GM20000 (cell line): ENCODE measurements around the gene NME7.
A peak's percentile ranks its signal among the peaks of the same experiment; 100 is the strongest.

Experiments
- DNase-seq: peaks from one replicate; pipeline ENCODE4 v3.0.0; 2012; ENCODE audit warnings: low spot score
- TF ChIP-seq, protein P1 (sequence below): IDR thresholded peaks from 2 replicates; pipeline ENCODE4 v1.5.1; 2012; ENCODE audit warnings: mild to moderate bottlenecking, control low read depth; ENCODE audit errors: extremely low read depth, missing control alignments

The NME7 gene

DNA sequence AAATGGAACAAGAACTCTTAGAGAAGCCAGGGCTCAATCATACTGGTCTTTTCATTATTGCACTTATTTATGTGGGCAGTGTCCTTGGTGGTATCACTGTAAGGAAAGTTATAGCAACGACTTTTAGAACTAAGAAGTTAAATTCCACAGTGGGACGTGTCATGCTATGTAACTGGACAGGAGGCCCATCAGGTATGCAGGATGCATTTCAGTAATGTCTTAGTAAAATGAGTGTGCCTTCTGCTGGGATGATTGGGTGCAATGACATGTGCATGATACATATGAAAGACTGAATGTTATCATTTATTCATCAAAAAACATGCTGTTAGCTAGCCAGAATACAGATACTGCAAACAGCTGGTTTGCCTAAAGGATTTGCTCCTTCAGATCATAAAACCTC, 268.0 kb downstream of the NME7 start:
- TF ChIP-seq, protein P1, sequence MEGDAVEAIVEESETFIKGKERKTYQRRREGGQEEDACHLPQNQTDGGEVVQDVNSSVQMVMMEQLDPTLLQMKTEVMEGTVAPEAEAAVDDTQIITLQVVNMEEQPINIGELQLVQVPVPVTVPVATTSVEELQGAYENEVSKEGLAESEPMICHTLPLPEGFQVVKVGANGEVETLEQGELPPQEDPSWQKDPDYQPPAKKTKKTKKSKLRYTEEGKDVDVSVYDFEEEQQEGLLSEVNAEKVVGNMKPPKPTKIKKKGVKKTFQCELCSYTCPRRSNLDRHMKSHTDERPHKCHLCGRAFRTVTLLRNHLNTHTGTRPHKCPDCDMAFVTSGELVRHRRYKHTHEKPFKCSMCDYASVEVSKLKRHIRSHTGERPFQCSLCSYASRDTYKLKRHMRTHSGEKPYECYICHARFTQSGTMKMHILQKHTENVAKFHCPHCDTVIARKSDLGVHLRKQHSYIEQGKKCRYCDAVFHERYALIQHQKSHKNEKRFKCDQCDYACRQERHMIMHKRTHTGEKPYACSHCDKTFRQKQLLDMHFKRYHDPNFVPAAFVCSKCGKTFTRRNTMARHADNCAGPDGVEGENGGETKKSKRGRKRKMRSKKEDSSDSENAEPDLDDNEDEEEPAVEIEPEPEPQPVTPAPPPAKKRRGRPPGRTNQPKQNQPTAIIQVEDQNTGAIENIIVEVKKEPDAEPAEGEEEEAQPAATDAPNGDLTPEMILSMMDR, result no peak
- DNase-seq, result no peak

DNA sequence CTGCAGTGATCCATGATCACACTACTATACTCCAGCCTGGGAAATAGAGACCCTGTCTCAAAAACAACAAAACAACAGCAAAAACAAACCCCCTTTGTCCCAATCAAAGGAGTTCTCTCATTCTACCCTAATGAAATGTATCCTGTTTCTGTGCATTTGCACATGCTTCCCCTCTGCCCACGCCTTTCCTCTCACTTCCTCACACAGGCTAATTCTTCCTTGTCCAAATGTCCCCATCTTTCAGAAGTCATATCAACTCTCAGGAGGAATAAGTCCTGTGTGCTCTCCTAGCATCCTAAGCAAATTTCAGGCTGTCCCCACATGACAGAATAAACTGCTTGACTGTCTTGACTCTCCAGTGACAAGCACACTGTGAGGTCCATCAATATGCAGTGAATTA, 269.2 kb downstream of the NME7 start:
- TF ChIP-seq, protein P1, result no peak
- DNase-seq, result no peak

DNA sequence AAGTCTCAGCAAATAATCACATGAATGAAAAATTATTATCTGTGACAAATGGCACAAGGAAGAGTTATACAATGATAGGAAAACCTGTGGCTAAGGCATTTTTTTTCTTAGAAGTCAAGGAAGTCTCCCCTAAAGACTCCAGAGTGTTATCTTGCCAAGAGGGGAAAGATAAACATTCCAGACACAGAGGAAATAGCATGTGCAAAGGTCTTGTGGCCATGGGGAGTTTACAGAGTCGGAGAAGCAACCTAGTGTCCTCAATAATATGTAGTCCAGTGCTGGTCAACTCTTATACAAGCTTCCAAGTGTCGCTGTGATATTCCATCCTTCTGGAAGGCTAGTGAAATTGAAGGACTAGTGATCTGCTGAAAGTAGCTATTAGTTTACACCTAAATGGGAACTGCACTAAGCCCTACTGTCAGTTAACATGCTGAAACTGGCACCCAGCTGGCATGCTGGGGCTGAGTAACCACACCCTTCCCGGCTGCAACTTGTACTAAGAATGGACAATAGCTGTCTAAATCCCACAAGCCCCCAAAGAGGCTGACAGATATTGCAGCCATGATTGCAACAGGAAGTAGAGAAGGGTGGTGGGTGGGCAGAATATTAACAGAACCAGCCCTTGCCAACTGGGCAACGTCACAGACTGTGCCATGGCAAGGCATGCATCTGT, 272.6 kb downstream of the NME7 start:
- no peak for DNase-seq
- TF ChIP-seq, protein P1, result no peak

DNA sequence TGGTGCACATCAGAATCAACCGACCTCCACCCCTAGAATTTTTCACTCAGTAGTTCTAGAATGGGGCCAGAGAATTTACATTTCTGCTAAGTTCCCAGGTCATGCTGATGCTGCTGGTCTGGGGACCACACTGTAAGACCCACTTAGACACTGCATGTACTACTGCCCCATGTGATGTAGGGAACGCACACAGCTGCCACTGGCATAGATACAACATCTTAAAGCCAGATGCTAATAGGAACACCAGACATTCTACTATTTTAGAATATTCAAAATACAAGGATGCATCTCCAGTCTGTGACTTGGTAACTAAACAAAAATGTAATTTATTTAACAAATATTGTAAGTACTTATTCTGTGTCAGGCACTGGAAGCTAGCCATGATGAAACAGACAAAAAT, 275.2 kb downstream of the NME7 start:
- no peak for DNase-seq
- TF ChIP-seq, protein P1, result no peak

DNA sequence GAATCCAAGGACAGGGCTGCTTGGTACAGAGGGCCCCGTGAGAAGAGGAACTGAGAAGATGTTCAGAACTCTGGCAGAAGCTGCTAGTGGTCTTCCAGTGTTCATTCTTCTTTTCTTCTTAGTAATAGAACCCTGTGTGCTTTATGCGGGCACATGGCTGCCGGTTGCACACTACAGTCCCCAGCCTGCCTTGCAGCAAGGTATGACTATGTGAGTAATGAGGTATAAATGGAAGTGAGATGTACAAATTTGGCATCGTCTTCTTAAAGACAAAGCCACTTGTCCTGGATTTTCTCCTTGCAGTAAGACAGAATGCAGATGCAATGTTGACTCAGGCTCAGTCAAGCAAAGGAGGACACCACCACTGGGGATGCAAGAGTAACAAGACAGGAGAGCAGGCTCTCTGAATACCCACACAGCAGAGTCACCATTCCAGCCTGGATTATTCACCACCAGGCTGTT, 276.1 kb downstream of the NME7 start:
- DNase-seq, result peak; percentile 46
- TF ChIP-seq, protein P1, result no peak

DNA sequence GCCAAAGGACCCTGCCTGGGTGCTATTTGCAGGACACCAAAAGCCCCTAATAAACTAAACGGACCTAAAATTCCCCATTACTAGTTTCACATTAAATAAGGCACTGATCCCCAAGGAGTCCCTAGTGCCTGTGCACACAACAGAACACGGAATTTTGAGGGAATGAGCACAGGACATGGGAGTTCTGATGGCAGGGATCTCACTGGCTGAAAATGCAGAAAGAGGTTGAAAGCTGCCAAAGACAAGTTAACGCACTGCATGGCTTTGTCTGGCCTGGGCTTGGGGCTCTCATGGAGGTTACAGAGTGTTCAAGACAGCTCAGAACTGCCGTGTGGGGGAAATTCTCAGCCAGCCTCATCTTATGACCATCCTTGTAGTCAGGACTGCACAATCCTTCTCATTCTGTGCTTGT, 276.7 kb downstream of the NME7 start:
- TF ChIP-seq, protein P1, result no peak
- DNase-seq, result no peak

DNA sequence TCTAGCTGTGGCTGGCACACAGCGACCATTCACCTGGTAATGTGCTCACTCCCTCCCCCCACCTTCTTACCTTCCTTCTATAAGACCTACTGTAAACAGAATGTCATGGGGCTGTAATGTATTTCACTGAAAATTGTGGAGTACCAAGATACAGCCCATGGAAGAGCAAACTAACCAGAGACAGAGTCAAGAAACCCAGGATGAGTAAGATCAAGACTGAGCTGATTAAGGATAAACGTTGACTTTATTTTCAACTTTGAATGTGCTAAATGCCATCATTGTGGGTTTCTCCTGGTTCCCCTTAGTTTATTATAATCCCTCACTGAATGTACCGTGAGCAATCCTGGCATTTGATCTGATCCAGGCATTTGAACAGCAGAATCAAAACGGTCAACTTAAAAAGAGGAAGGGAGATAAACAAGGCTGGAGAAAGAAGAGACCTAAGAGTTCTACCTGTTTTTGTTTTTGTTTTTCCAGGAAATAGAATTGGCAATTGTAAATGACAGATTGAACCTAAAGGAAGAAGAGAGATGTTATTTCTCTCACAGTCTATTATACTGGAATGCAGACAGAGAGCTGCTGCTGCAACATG, 277.2 kb downstream of the NME7 start:
- no peak for DNase-seq
- TF ChIP-seq, protein P1, result no peak
